Right renal cortex interstitium (tissue), 3 donors: Measurements from ENCODE around the gene TXNL4A. TPM values are rescaled to one million over a fixed set of nuclear protein-coding genes. Genes with fewer than 3 reads are reported as not detected.

Experiments
- DNase-seq, 3 donors: peaks; one replicate each; pipeline ENCODE4 v3.0.0-alpha.2; 2013; ENCODE audit warnings: low read depth in 3 of 3, low spot score in 2 of 3
- polyA plus RNA-seq, 3 donors: library from polyadenylated mRNA; unstranded; fragments of 120-200 nt; gene quantifications; one replicate each; pipeline ENCODE4 v1.2.1, GENCODE V29; 2013; ENCODE audit not compliant: insufficient read length in 3 of 3

The TXNL4A gene
- polyA plus RNA-seq, 3 donors, result 78.1 to 88.4 (median 80.6) TPM

DNA sequence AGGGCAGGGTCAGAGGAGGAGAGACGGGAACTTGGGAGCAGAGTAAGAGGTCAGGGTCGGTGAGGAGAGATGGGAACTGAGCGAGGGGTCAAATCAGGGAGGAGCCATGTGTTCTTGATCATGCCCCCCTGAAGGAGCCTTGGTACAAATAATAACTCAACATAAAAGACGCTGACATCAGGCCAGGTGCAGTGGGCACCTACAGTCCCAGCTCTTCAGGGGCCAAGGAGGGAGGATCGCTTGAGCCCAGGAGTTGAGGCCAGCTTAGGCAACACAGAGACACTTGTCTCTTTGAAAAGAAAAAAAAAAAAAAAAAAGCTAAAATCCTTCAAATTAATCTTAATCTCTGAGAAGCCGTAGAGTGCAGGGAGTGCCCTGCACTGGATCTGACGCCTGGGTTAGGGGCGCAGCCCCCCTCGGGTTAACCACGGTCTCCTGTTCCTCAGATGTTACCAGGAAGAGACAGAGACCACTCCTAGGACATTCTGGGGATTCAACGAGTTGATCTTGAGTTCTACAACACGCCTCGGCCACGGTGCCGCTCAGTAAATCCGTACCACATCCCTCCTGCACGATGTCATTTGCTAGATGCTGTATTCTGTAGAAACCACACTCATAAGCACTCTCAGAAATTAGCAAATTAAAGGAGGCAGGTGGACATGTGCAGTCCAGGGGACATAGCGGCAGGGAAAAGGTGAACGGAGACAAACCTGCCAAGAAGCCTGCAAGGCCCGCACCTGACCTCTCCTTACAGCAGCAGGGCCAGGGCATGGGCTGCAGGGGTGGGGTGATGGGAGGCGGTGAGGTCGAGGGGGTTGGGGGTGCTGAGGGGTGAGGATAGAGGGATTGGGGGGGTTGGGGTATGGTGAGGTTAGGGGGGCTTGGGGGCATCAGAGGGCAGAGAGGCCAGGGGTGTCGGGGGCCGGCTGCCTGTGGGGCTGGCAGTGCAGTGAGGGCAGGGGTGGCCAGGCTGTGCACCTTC is 66.1 kb downstream of the TXNL4A start:
- DNase-seq, result no peak

Other genes starting within 250 kb of the TXNL4A start
- gene KCNG2, start 190.6 kb downstream of the TXNL4A start, polyA plus RNA-seq, result under 1 TPM in 2 of 3 donors, not detected in 1; 0.15 to 0.17 TPM
- 10 to 100 TPM; 18.2 to 20.8 (median 20.3) TPM for gene SLC66A2, start 36.9 kb downstream of the TXNL4A start, polyA plus RNA-seq
- 10 to 100 TPM; 15.9 to 19.3 (median 18.7) TPM for gene HSBP1L1, start 23.9 kb downstream of the TXNL4A start, polyA plus RNA-seq
- gene RBFA, start 45.9 kb upstream of the TXNL4A start, polyA plus RNA-seq, result 10 to 100 TPM; 25.5 to 29.0 (median 27.3) TPM
- gene ADNP2, start 120.7 kb upstream of the TXNL4A start, polyA plus RNA-seq, result 10 to 100 TPM; 24.4 to 25.5 (median 24.7) TPM